Caco-2 (cell line): ENCODE measurements around the gene ITLN1. TPM values are rescaled to one million over a fixed set of nuclear protein-coding genes. Genes with fewer than 3 reads are reported as not detected.

Experiments
- BruUV-seq: library from RNA; stranded (reverse); fragments of 400-500 nt; replicated peaks from 2 replicates; lab custom pipeline; 2021; lab: Mats Ljungman, UMichigan
- CTCF ChIA-PET: fragments of 300-600 bp; sonication (Branson Sonifier 250); formaldehyde crosslinking; loops from one replicate; lab custom pipeline; 2022; ENCODE audit warnings: antibody characterized with exemption; lab: Charles Lee
- POLR2A ChIA-PET: fragments of 300-600 bp; sonication (Branson Sonifier 250); formaldehyde crosslinking; loops from one replicate; lab custom pipeline; 2022; ENCODE audit warnings: antibody characterized with exemption; lab: Charles Lee
- DNase-seq, 2 experiments: peaks; one replicate each; pipeline versions ENCODE4 v3.0.0 to v3.0.0-alpha.2; 2020 to 2022
- H3K27me3 ChIP-seq: replicated peaks from 2 replicates; pipeline ENCODE4 v1.6.0; 2011; ENCODE audit warnings: low read length; ENCODE audit not compliant: control insufficient read depth, insufficient read depth
- H3K36me3 ChIP-seq: 2 replicates; pipeline ENCODE4 v1.5.1; 2011; ENCODE audit warnings: low read length; ENCODE audit not compliant: control insufficient read depth, insufficient read depth
- H3K4me1 ChIP-seq: fragments of 250-450 bp; sonication (Bioruptor Pico); 2 replicates; pipeline ENCODE4 v1.5.1; 2020; ENCODE audit warnings: mild to moderate bottlenecking
- H3K4me3 ChIP-seq: 2 replicates; pipeline ENCODE4 v1.5.1; 2011; ENCODE audit warnings: low read depth, mild to moderate bottlenecking, control low read depth, low read length
- H3K9me3 ChIP-seq: fragments of 250-450 bp; sonication (Bioruptor Pico); 2 replicates; pipeline ENCODE4 v1.5.1; 2020; ENCODE audit warnings: mild to moderate bottlenecking, moderate library complexity
- H3K27ac Mint-ChIP-seq: one replicate; pipeline ENCODE4 v1.8.0; 2022; ENCODE audit warnings: mixed read lengths; ENCODE audit not compliant: unreplicated experiment
- H3K27me3 Mint-ChIP-seq: one replicate; pipeline ENCODE4 v1.8.0; 2022; ENCODE audit warnings: mixed read lengths; ENCODE audit not compliant: insufficient read depth, unreplicated experiment
- H3K36me3 Mint-ChIP-seq: one replicate; pipeline ENCODE4 v1.8.0; 2022; ENCODE audit warnings: mild to moderate bottlenecking, mixed read lengths; ENCODE audit not compliant: insufficient read depth, unreplicated experiment
- H3K4me1 Mint-ChIP-seq: one replicate; pipeline ENCODE4 v1.8.0; 2022; ENCODE audit warnings: low read depth, mixed read lengths; ENCODE audit not compliant: unreplicated experiment
- H3K4me3 Mint-ChIP-seq: one replicate; pipeline ENCODE4 v1.8.0; 2022; ENCODE audit warnings: mild to moderate bottlenecking, moderate library complexity, mixed read lengths; ENCODE audit not compliant: unreplicated experiment
- H3K9me3 Mint-ChIP-seq: one replicate; pipeline ENCODE4 v1.8.0; 2022; ENCODE audit warnings: mixed read lengths; ENCODE audit not compliant: unreplicated experiment
- intact Hi-C: fragments of 100-400 bp; cut with micrococcal nuclease; formaldehyde crosslinking; loops from one replicate; pipeline ENCODE4 v1.10.0; 2022; ENCODE audit not compliant: unreplicated experiment
- total RNA-seq: library from RNA; stranded (reverse); gene quantifications from 2 replicates; pipeline ENCODE4 v1.2.3, GENCODE V29; 2022
- TF ChIP-seq, protein P1 (sequence below), 2 experiments: fragments of 200-600 bp in 1 of 2; IDR thresholded peaks; 1 replicate in 1 of 2; 2 replicates in 1 of 2; pipeline versions ENCODE4 v1.5.1 to v1.8.0; 2011 to 2022; ENCODE audit warnings: antibody characterized with exemption in 1 of 2, control low read depth in 1 of 2, inconsistent platforms in 1 of 2, low read depth in 1 of 2, low read length in 1 of 2, mild to moderate bottlenecking in 1 of 2, moderate library complexity in 1 of 2; ENCODE audit not compliant: insufficient read depth in 1 of 2, severe bottlenecking in 1 of 2, unreplicated experiment in 1 of 2

ITLN1 gene
- total RNA-seq, 1 experiment from 2014 or later, result not detected

DNA sequence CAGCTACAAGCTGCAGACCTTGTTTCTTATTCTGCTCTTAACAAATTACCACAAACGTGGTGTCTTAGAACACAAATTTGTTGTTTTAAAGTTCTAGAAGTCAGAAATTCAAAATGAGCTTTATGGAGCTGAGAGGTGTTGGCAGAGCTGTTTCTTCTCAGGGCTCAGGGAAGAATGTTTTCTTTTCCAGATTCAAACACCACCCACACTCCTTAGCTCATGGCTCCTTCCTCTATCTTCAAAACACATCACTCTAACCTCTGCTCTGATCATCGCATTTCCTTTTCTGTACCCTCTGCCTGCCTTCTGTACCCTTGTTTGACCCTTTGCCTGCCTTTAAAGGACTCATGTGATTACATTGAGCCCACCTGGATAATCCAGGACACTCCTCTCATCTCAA lies 26.9 kb upstream of the ITLN1 start:
- intact Hi-C loops, result loop anchor here (1.0 kb wide), 2 partner anchors 37 to 46 kb away; no protein-coding TSS in a partner anchor
- TF ChIP-seq, protein P1, sequence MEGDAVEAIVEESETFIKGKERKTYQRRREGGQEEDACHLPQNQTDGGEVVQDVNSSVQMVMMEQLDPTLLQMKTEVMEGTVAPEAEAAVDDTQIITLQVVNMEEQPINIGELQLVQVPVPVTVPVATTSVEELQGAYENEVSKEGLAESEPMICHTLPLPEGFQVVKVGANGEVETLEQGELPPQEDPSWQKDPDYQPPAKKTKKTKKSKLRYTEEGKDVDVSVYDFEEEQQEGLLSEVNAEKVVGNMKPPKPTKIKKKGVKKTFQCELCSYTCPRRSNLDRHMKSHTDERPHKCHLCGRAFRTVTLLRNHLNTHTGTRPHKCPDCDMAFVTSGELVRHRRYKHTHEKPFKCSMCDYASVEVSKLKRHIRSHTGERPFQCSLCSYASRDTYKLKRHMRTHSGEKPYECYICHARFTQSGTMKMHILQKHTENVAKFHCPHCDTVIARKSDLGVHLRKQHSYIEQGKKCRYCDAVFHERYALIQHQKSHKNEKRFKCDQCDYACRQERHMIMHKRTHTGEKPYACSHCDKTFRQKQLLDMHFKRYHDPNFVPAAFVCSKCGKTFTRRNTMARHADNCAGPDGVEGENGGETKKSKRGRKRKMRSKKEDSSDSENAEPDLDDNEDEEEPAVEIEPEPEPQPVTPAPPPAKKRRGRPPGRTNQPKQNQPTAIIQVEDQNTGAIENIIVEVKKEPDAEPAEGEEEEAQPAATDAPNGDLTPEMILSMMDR (IDR thresholded peaks at IDR 0.05; ENCODE audit: insufficient read depth in 1 of 2, low read depth in 1 of 2, low read length in 1 of 2, severe bottlenecking in 1 of 2, unreplicated experiment in 1 of 2), result no peak
- TSS peak; percentile 65 for BruUV-seq
- Histone ChIP-seq H3K4me3 (no peak overlapping the region), H3K36me3 (no peaks in the 10 kb centered on the region), H3K9me3 (peaks cover 35% of the 10 kb centered on the region), H3K27me3 (no peaks in the 10 kb centered on the region), H3K4me1 (peaks cover 28% of the 10 kb centered on the region)
- Mint-ChIP-seq H3K9me3 (peaks cover 11% of the 10 kb centered on the region), H3K27ac (peak overlapping the region; percentile 54), H3K27me3 (no peaks in the 10 kb centered on the region), H3K4me3 (peak overlapping the region; percentile 4), H3K4me1 (peaks cover 13% of the 10 kb centered on the region), H3K36me3 (peaks cover 5% of the 10 kb centered on the region)
- no peak for DNase-seq
- CTCF ChIA-PET, result interaction anchor here (2.1 kb wide), 1 partner anchor 42 kb away, joined by 5 read pairs; no protein-coding TSS in a partner anchor
- POLR2A ChIA-PET, result interaction anchor here (0.9 kb wide), 1 partner anchor 46 kb away, joined by 4 read pairs; no protein-coding TSS in a partner anchor

DNA sequence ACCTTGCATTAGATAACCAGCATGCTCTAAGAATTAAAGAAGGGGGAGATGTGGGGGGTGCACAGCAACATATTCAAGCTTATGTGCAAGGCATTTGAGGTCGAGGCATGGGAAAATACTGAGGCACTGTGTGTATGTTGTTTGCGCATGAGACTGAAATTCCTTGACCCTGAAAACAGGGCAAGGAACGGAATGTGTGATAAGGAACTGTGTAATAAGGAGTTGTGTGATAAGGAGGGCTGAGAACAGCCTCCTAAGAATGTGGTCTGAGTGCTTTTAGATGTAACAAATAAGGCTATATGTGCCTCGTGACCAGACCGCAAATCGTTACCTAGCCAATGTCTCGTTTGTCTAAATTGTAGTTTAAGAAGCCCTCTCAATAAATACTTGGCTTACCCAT lies 26.5 kb upstream of the ITLN1 start:
- Histone ChIP-seq H3K36me3 (no peaks in the 10 kb centered on the region), H3K4me1 (peaks cover 28% of the 10 kb centered on the region), H3K9me3 (peaks cover 35% of the 10 kb centered on the region), H3K27me3 (no peaks in the 10 kb centered on the region), H3K4me3 (no peak overlapping the region)
- intact Hi-C loops, result loop anchor here (1.0 kb wide), 2 partner anchors 38 to 45 kb away; no protein-coding TSS in a partner anchor
- Mint-ChIP-seq H3K27me3 (no peaks in the 10 kb centered on the region), H3K27ac (peak overlapping the region; percentile 54), H3K36me3 (peaks cover 5% of the 10 kb centered on the region), H3K9me3 (peaks cover 11% of the 10 kb centered on the region), H3K4me1 (peaks cover 13% of the 10 kb centered on the region), H3K4me3 (peak overlapping the region; percentile 4)
- TF ChIP-seq, protein P1 (IDR thresholded peaks at IDR 0.05; ENCODE audit: insufficient read depth in 1 of 2, low read depth in 1 of 2, low read length in 1 of 2, severe bottlenecking in 1 of 2, unreplicated experiment in 1 of 2), result no peak
- ChIA-PET POLR2A (interaction anchor here (0.9 kb wide), 1 partner anchor 45 kb away, joined by 4 read pairs; no protein-coding TSS in a partner anchor), CTCF (interaction anchor here (2.1 kb wide), 1 partner anchor 43 kb away, joined by 5 read pairs; no protein-coding TSS in a partner anchor)
- no TSS peak for BruUV-seq
- DNase-seq, result peak; percentile 72 to 88

DNA sequence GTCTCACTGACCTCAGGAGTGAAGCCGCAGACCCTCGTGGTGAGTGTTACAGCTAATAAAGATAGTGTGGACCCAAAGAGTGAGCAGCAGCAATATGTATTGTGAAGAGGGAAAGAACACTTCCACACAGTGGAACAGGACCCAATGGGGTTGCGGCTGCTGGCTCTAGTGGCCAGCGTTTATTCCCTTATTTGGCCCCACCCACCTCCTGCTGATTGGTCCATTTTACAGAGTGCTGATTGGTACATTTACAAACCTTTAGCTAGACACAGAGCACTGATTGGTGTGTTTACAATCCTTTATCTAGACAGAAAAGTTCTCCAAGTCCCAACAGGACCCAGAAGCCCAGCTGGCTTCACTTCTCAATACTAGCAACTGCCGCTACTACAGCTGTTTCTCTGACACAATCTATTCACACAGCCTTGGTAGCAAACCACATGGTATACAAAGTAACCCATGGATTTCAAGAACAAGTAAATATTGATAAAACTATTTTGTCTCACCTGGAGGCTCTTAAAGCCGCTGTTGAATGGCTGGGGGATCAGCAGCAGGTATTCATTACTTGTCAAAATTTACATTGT lies 25.3 kb upstream of the ITLN1 start:
- intact Hi-C loops, result no loop called here
- TF ChIP-seq, protein P1 (IDR thresholded peaks at IDR 0.05; ENCODE audit: insufficient read depth in 1 of 2, low read depth in 1 of 2, low read length in 1 of 2, severe bottlenecking in 1 of 2, unreplicated experiment in 1 of 2), result no peak
- no peaks in the 10 kb centered on the region; the same call in 1 of the 2 replicates for H3K36me3 ChIP-seq
- Mint-ChIP-seq H3K27ac (no peak overlapping the region), H3K4me3 (no peak overlapping the region), H3K36me3 (peaks cover 5% of the 10 kb centered on the region), H3K9me3 (peaks cover 11% of the 10 kb centered on the region), H3K4me1 (peaks cover 13% of the 10 kb centered on the region), H3K27me3 (no peaks in the 10 kb centered on the region)
- no TSS peak for BruUV-seq
- ChIA-PET CTCF (no interaction called here), POLR2A (no interaction called here)
- no peak for DNase-seq
- no peaks in the 10 kb centered on the region for H3K27me3 ChIP-seq
- peaks cover 31% of the 10 kb centered on the region for H3K4me1 ChIP-seq
- H3K4me3 ChIP-seq, result no peak overlapping the region
- H3K9me3 ChIP-seq, result peaks cover 43% of the 10 kb centered on the region
